Stimulated activated CD8-positive, alpha-beta memory T cell treated with anti-CD3 and anti-CD28 coated beads, Interleukin-15, amount 100 ng/mL, for 4 hours (primary cell): Measurements from ENCODE around the gene ZNF182.
"Not testable (repeated sequence)": the region's sequence is repeated elsewhere in the genome, so short reads cannot be mapped to it uniquely, and the experiment has no call there.

ENCODE experiments used
- DNase-seq, 2 donors: peaks; one replicate each; pipeline ENCODE4 v3.0.0-alpha.2; 2020; ENCODE audit warnings: low read depth in 2 of 2

ZNF182 gene

GRCh38 chrX:48003758-48004457 lies at the start of gene ZNF182:
TSS of gene ZNF182 (minus strand) at chrX:48003989. CDS start at chrX:48002609, 1,380 bp downstream.
- DNase-seq = peak; percentile 79 to 82

- DNase-seq = no peak
Measured at GRCh38 chrX:48046846-48047245, 43.1 kb upstream of the ZNF182 start.

GRCh38 chrX:48045410-48046311 lies 41.9 kb upstream of the ZNF182 start:
- DNase-seq = no peak

- DNase-seq = no peak
Measured at GRCh38 chrX:48043056-48043455, 39.3 kb upstream of the ZNF182 start.

- DNase-seq = no peak
Measured at GRCh38 chrX:48035891-48036290, 32.1 kb upstream of the ZNF182 start.

- DNase-seq = not testable (repeated sequence)
Measured at GRCh38 chrX:48030641-48031173, 26.9 kb upstream of the ZNF182 start.

GRCh38 chrX:48030237-48030636 lies 26.4 kb upstream of the ZNF182 start:
- DNase-seq = no peak

- no peak for DNase-seq
Measured at GRCh38 chrX:48028091-48028490, 24.3 kb upstream of the ZNF182 start.

GRCh38 chrX:48027545-48027944 lies 23.8 kb upstream of the ZNF182 start:
- DNase-seq = not testable (repeated sequence)

- no peak for DNase-seq
Measured at GRCh38 chrX:48025561-48025960, 21.8 kb upstream of the ZNF182 start.

GRCh38 chrX:48022738-48023137 lies 18.9 kb upstream of the ZNF182 start:
- DNase-seq = no peak

GRCh38 chrX:48022100-48022499 lies 18.3 kb upstream of the ZNF182 start:
- DNase-seq = no peak

GRCh38 chrX:48021026-48021900 lies 17.5 kb upstream of the ZNF182 start:
- DNase-seq = peak; percentile 39 to 45

GRCh38 chrX:48020472-48020871 lies 16.7 kb upstream of the ZNF182 start:
- not testable (repeated sequence) for DNase-seq

- not testable (repeated sequence) for DNase-seq
Measured at GRCh38 chrX:48019892-48020291, 16.1 kb upstream of the ZNF182 start.

- DNase-seq = not testable (repeated sequence)
Measured at GRCh38 chrX:48016583-48017310, 13.0 kb upstream of the ZNF182 start.

GRCh38 chrX:48009445-48009960 lies 5.7 kb upstream of the ZNF182 start:
- not testable (repeated sequence) for DNase-seq

- not testable (repeated sequence) for DNase-seq
Measured at GRCh38 chrX:48006688-48007087, 2.9 kb upstream of the ZNF182 start, which contains the start of gene SPACA5. TSS of gene SPACA5 (plus strand) at chrX:48006988. CDS start at chrX:48007803, 815 bp downstream.

- DNase-seq = no peak
Measured at GRCh38 chrX:48003367-48003757, 427 bp downstream of the ZNF182 start.

- DNase-seq = no peak
Measured at GRCh38 chrX:48002929-48003328, 860 bp downstream of the ZNF182 start.
